ENCODE data around the gene P2RY14. TPM values are rescaled to one million over a fixed set of nuclear protein-coding genes. Genes with fewer than 3 reads are reported as not detected.

P2RY14 gene
- polyA plus RNA-seq, 4 donors, result 1.1 to 5.5 (median 1.3) TPM; not detected in 1

- no peak for FAIRE-seq
- Histone ChIP-seq H3K27me3 (ENCODE audit: control insufficient read depth in 3 of 3, insufficient read depth in 3 of 3, low read length in 3 of 3) (no peaks in the 10 kb centered on the region), H3K36me3 (ENCODE audit: control insufficient read depth in 3 of 3, insufficient read depth in 2 of 3, low read depth in 1 of 3, low read length in 3 of 3) (peaks cover 0 to 4% (median 2%) of the 10 kb centered on the region in 3 donors), H3K27ac (ENCODE audit: low read depth in 1 of 3, low read length in 2 of 3) (peak overlapping the region in 1 of 3 donors; percentile 11), H3K4me3 (ENCODE audit: low read depth in 1 of 3, low read length in 3 of 3) (no peak overlapping the region), H3K9me3 (ENCODE audit: control insufficient read depth in 2 of 2, insufficient read depth in 1 of 2, low read depth in 1 of 2, low read length in 1 of 2) (no peaks in the 10 kb centered on the region), H3K4me1 (ENCODE audit: control insufficient read depth in 3 of 3, insufficient read depth in 2 of 3, low read depth in 1 of 3, low read length in 2 of 3) (peaks cover 0 to 3% (median 0%) of the 10 kb centered on the region in 3 donors)
- WGBS, 3 donors, result 63 to 87% (median 67%) methylated on average over 4 of the region's 4 CpGs
- no peak for DNase-seq
Observed at GRCh38 chr3:151199554-151200438, 78.5 kb downstream of the P2RY14 start.

- H3K4me3 ChIP-seq (ENCODE audit: low read depth in 1 of 3, low read length in 3 of 3), result no peak overlapping the region
- peaks cover 0 to 3% (median 0%) of the 10 kb centered on the region in 3 donors for H3K4me1 ChIP-seq (ENCODE audit: control insufficient read depth in 3 of 3, insufficient read depth in 2 of 3, low read depth in 1 of 3, low read length in 2 of 3)
- no peaks in the 10 kb centered on the region for H3K27me3 ChIP-seq (ENCODE audit: control insufficient read depth in 3 of 3, insufficient read depth in 3 of 3, low read length in 3 of 3)
- no peak overlapping the region for H3K27ac ChIP-seq (ENCODE audit: low read depth in 1 of 3, low read length in 2 of 3)
- peaks cover 0 to 6% (median 2%) of the 10 kb centered on the region in 3 donors for H3K36me3 ChIP-seq (ENCODE audit: control insufficient read depth in 3 of 3, insufficient read depth in 2 of 3, low read depth in 1 of 3, low read length in 3 of 3)
- FAIRE-seq (no peak), DNase-seq (no peak)
- WGBS, 3 donors, result 74 to 91% (median 79%) methylated on average over 5 of the region's 5 CpGs
- no peaks in the 10 kb centered on the region for H3K9me3 ChIP-seq (ENCODE audit: control insufficient read depth in 2 of 2, insufficient read depth in 1 of 2, low read depth in 1 of 2, low read length in 1 of 2)
Observed at GRCh38 chr3:151198849-151199248, 79.5 kb downstream of the P2RY14 start.

GRCh38 chr3:151197981-151198767 is 80.2 kb downstream of the P2RY14 start:
- H3K9me3 ChIP-seq (ENCODE audit: control insufficient read depth in 2 of 2, insufficient read depth in 1 of 2, low read depth in 1 of 2, low read length in 1 of 2), result no peaks in the 10 kb centered on the region
- peaks cover 0 to 3% (median 0%) of the 10 kb centered on the region in 3 donors for H3K4me1 ChIP-seq (ENCODE audit: control insufficient read depth in 3 of 3, insufficient read depth in 2 of 3, low read depth in 1 of 3, low read length in 2 of 3)
- H3K27ac ChIP-seq (ENCODE audit: low read depth in 1 of 3, low read length in 2 of 3), result no peak overlapping the region
- DNase-seq (peak; percentile 40 to 61), FAIRE-seq (peak; percentile 19)
- peaks cover 0 to 6% (median 2%) of the 10 kb centered on the region in 3 donors for H3K36me3 ChIP-seq (ENCODE audit: control insufficient read depth in 3 of 3, insufficient read depth in 2 of 3, low read depth in 1 of 3, low read length in 3 of 3)
- no peak overlapping the region for H3K4me3 ChIP-seq (ENCODE audit: low read depth in 1 of 3, low read length in 3 of 3)
- no peaks in the 10 kb centered on the region for H3K27me3 ChIP-seq (ENCODE audit: control insufficient read depth in 3 of 3, insufficient read depth in 3 of 3, low read length in 3 of 3)
- 34 to 68% (median 44%) methylated on average over 6 of the region's 6 CpGs for WGBS, 3 donors

GRCh38 chr3:151197228-151197627 is 81.1 kb downstream of the P2RY14 start:
- Histone ChIP-seq H3K27ac (ENCODE audit: low read depth in 1 of 3, low read length in 2 of 3) (no peak overlapping the region), H3K9me3 (ENCODE audit: control insufficient read depth in 2 of 2, insufficient read depth in 1 of 2, low read depth in 1 of 2, low read length in 1 of 2) (no peaks in the 10 kb centered on the region), H3K4me1 (ENCODE audit: control insufficient read depth in 3 of 3, insufficient read depth in 2 of 3, low read depth in 1 of 3, low read length in 2 of 3) (peaks cover 0 to 3% (median 0%) of the 10 kb centered on the region in 3 donors), H3K36me3 (ENCODE audit: control insufficient read depth in 3 of 3, insufficient read depth in 2 of 3, low read depth in 1 of 3, low read length in 3 of 3) (peaks cover 0 to 6% (median 2%) of the 10 kb centered on the region in 3 donors), H3K27me3 (ENCODE audit: control insufficient read depth in 3 of 3, insufficient read depth in 3 of 3, low read length in 3 of 3) (no peaks in the 10 kb centered on the region), H3K4me3 (ENCODE audit: low read depth in 1 of 3, low read length in 3 of 3) (no peak overlapping the region)
- DNase-seq (no peak), FAIRE-seq (no peak)
- WGBS, 3 donors, result 92 to 97% (median 96%) methylated on average over 8 of the region's 8 CpGs

- no peak for FAIRE-seq
- no peak for DNase-seq
- no peak overlapping the region for H3K4me3 ChIP-seq (ENCODE audit: low read depth in 1 of 3, low read length in 3 of 3)
- H3K27ac ChIP-seq (ENCODE audit: low read depth in 1 of 3, low read length in 2 of 3), result no peak overlapping the region
- H3K4me1 ChIP-seq (ENCODE audit: control insufficient read depth in 3 of 3, insufficient read depth in 2 of 3, low read depth in 1 of 3, low read length in 2 of 3), result peaks cover 0 to 3% (median 0%) of the 10 kb centered on the region in 3 donors
- H3K36me3 ChIP-seq (ENCODE audit: control insufficient read depth in 3 of 3, insufficient read depth in 2 of 3, low read depth in 1 of 3, low read length in 3 of 3), result peaks cover 0 to 6% (median 2%) of the 10 kb centered on the region in 3 donors
- H3K27me3 ChIP-seq (ENCODE audit: control insufficient read depth in 3 of 3, insufficient read depth in 3 of 3, low read length in 3 of 3), result no peaks in the 10 kb centered on the region
- H3K9me3 ChIP-seq (ENCODE audit: control insufficient read depth in 2 of 2, insufficient read depth in 1 of 2, low read depth in 1 of 2, low read length in 1 of 2), result no peaks in the 10 kb centered on the region
Observed at GRCh38 chr3:151196434-151196833, 81.9 kb downstream of the P2RY14 start.

- Histone ChIP-seq H3K4me3 (ENCODE audit: low read depth in 1 of 3, low read length in 3 of 3) (no peak overlapping the region), H3K36me3 (ENCODE audit: control insufficient read depth in 3 of 3, insufficient read depth in 2 of 3, low read depth in 1 of 3, low read length in 3 of 3) (peaks cover 0 to 6% (median 2%) of the 10 kb centered on the region in 3 donors), H3K27ac (ENCODE audit: low read depth in 1 of 3, low read length in 2 of 3) (no peak overlapping the region), H3K9me3 (ENCODE audit: control insufficient read depth in 2 of 2, insufficient read depth in 1 of 2, low read depth in 1 of 2, low read length in 1 of 2) (no peaks in the 10 kb centered on the region), H3K27me3 (ENCODE audit: control insufficient read depth in 3 of 3, insufficient read depth in 3 of 3, low read length in 3 of 3) (no peaks in the 10 kb centered on the region), H3K4me1 (ENCODE audit: control insufficient read depth in 3 of 3, insufficient read depth in 2 of 3, low read depth in 1 of 3, low read length in 2 of 3) (peaks cover 0 to 3% (median 0%) of the 10 kb centered on the region in 3 donors)
- DNase-seq (no peak), FAIRE-seq (no peak)
- 82 to 97% (median 89%) methylated on average over 1 of the region's 1 CpG for WGBS, 3 donors
Observed at GRCh38 chr3:151195826-151196225, 82.5 kb downstream of the P2RY14 start.

GRCh38 chr3:151192545-151192944 is 85.8 kb downstream of the P2RY14 start:
- no peaks in the 10 kb centered on the region for H3K4me1 ChIP-seq (ENCODE audit: control insufficient read depth in 3 of 3, insufficient read depth in 2 of 3, low read depth in 1 of 3, low read length in 2 of 3)
- peaks cover 0 to 11% (median 0%) of the 10 kb centered on the region in 3 donors for H3K36me3 ChIP-seq (ENCODE audit: control insufficient read depth in 3 of 3, insufficient read depth in 2 of 3, low read depth in 1 of 3, low read length in 3 of 3)
- 91 to 94% (median 92%) methylated on average over 6 of the region's 6 CpGs for WGBS, 3 donors
- no peak for FAIRE-seq
- H3K27ac ChIP-seq (ENCODE audit: low read depth in 1 of 3, low read length in 2 of 3), result no peak overlapping the region
- no peaks in the 10 kb centered on the region for H3K9me3 ChIP-seq (ENCODE audit: control insufficient read depth in 2 of 2, insufficient read depth in 1 of 2, low read depth in 1 of 2, low read length in 1 of 2)
- no peak overlapping the region for H3K4me3 ChIP-seq (ENCODE audit: low read depth in 1 of 3, low read length in 3 of 3)
- no peak for DNase-seq
- no peaks in the 10 kb centered on the region for H3K27me3 ChIP-seq (ENCODE audit: control insufficient read depth in 3 of 3, insufficient read depth in 3 of 3, low read length in 3 of 3)

- H3K27me3 ChIP-seq (ENCODE audit: control insufficient read depth in 3 of 3, insufficient read depth in 3 of 3, low read length in 3 of 3), result no peaks in the 10 kb centered on the region
- H3K36me3 ChIP-seq (ENCODE audit: control insufficient read depth in 3 of 3, insufficient read depth in 2 of 3, low read depth in 1 of 3, low read length in 3 of 3), result peaks cover 0 to 6% (median 0%) of the 10 kb centered on the region in 3 donors
- H3K4me3 ChIP-seq (ENCODE audit: low read depth in 1 of 3, low read length in 3 of 3), result no peak overlapping the region
- 80 to 93% (median 84%) methylated on average over 1 of the region's 1 CpG for WGBS, 3 donors
- H3K4me1 ChIP-seq (ENCODE audit: control insufficient read depth in 3 of 3, insufficient read depth in 2 of 3, low read depth in 1 of 3, low read length in 2 of 3), result no peaks in the 10 kb centered on the region
- DNase-seq, result no peak
- no peaks in the 10 kb centered on the region for H3K9me3 ChIP-seq (ENCODE audit: control insufficient read depth in 2 of 2, insufficient read depth in 1 of 2, low read depth in 1 of 2, low read length in 1 of 2)
- FAIRE-seq, result no peak
- no peak overlapping the region for H3K27ac ChIP-seq (ENCODE audit: low read depth in 1 of 3, low read length in 2 of 3)
Observed at GRCh38 chr3:151191095-151191494, 87.2 kb downstream of the P2RY14 start.
